H1 (cell line): ENCODE results near the gene SAFB2. TPM values are rescaled to one million over a fixed set of nuclear protein-coding genes. Genes with fewer than 3 reads are reported as not detected.

Source experiments
- CTCF ChIA-PET: fragments of 300-600 bp; sonication (Branson Sonifier 250); formaldehyde crosslinking; loops from one replicate; lab custom pipeline; 2021; ENCODE audit not compliant: partially characterized antibody; lab: Charles Lee
- POLR2A ChIA-PET: fragments of 300-600 bp; sonication (Branson Sonifier 250); formaldehyde crosslinking; loops from one replicate; lab custom pipeline; 2021; ENCODE audit warnings: inconsistent platforms; ENCODE audit not compliant: partially characterized antibody; lab: Charles Lee
- DNase-seq, 2 experiments: peaks; one replicate each; pipeline versions ENCODE4 v3.0.0 to v3.0.0-alpha.2; 2010 to 2022; ENCODE audit warnings: low spot score in 2 of 2, low read depth in 1 of 2, mixed read lengths in 1 of 2
- FAIRE-seq: peaks from 2 replicates; lab custom pipeline; 2011; peaks lifted over from hg19 to GRCh38; lab: Jason Lieb, UNC
- H2AFZ ChIP-seq: 2 replicates; pipeline ENCODE4 v1.8.1; 2012; ENCODE audit warnings: low read length, inconsistent platforms
- H2AK5ac ChIP-seq: 2 replicates; pipeline ENCODE4 v1.6.1; 2013; ENCODE audit warnings: low read depth, low read length
- H2BK120ac ChIP-seq: replicated peaks from 2 replicates; pipeline ENCODE3; 2013; ENCODE audit warnings: low read depth, low read length, inconsistent platforms
- H2BK12ac ChIP-seq: 2 replicates; pipeline ENCODE4 v1.6.1; 2013; ENCODE audit warnings: low read depth, low read length
- H2BK15ac ChIP-seq: 2 replicates; pipeline ENCODE4 v1.6.1; 2013; ENCODE audit warnings: low read length
- H2BK20ac ChIP-seq: 2 replicates; pipeline ENCODE4 v1.6.1; 2013; ENCODE audit warnings: low read length
- H2BK5ac ChIP-seq: 2 replicates; pipeline ENCODE4 v1.6.1; 2013; ENCODE audit warnings: low read depth, low read length
- H3K14ac ChIP-seq: 2 replicates; pipeline ENCODE4 v1.6.1; 2013; ENCODE audit warnings: inconsistent platforms; ENCODE audit not compliant: insufficient read length
- H3K18ac ChIP-seq: 2 replicates; pipeline ENCODE4 v1.6.1; 2013; ENCODE audit warnings: low read length; ENCODE audit errors: extremely low read depth
- H3K23ac ChIP-seq: 2 replicates; pipeline ENCODE4 v1.6.1; 2013; ENCODE audit warnings: inconsistent platforms; ENCODE audit not compliant: insufficient read length
- H3K23me2 ChIP-seq: 2 replicates; pipeline ENCODE4 v1.6.1; 2013; ENCODE audit warnings: low read depth, low read length
- H3K27ac ChIP-seq: 2 replicates; pipeline ENCODE4 v1.6.1; 2011; ENCODE audit warnings: low read depth, low read length, inconsistent platforms
- H3K27me3 ChIP-seq, 4 experiments: replicated peaks in 1 of 4; 1 replicate in 1 of 4; 2 replicates in 3 of 4; pipeline versions ENCODE4 v1.6.1 to v1.8.1; 2011 to 2013; ENCODE audit warnings: low read length in 3 of 4, mild to moderate bottlenecking in 3 of 4, inconsistent platforms in 2 of 4, mixed read lengths in 2 of 4, moderate library complexity in 1 of 4; ENCODE audit not compliant: control insufficient read depth in 3 of 4, insufficient read depth in 3 of 4; ENCODE audit errors: extremely low read depth in 1 of 4
- H3K36me3 ChIP-seq, 4 experiments: 2 replicates each; pipeline versions ENCODE4 v1.6.1 to v1.8.1; 2011 to 2013; ENCODE audit warnings: mild to moderate bottlenecking in 4 of 4, low read length in 3 of 4, moderate library complexity in 2 of 4, control low read depth in 1 of 4, inconsistent platforms in 1 of 4; ENCODE audit not compliant: insufficient read depth in 4 of 4, control insufficient read depth in 2 of 4
- H3K4ac ChIP-seq: replicated peaks from 2 replicates; pipeline ENCODE3; 2013; ENCODE audit warnings: low read length, low read depth, mixed read lengths, inconsistent platforms; ENCODE audit not compliant: insufficient read length
- H3K4me1 ChIP-seq, 4 experiments: replicated peaks in 1 of 4; 1 replicate in 1 of 4; 2 replicates in 3 of 4; pipeline versions ENCODE4 v1.6.1 to v1.8.1; 2011 to 2013; ENCODE audit warnings: low read length in 3 of 4, inconsistent platforms in 2 of 4, mixed read lengths in 1 of 4; ENCODE audit not compliant: insufficient read depth in 4 of 4, control insufficient read depth in 3 of 4
- H3K4me2 ChIP-seq, 2 experiments: 2 replicates each; pipeline versions ENCODE4 v1.6.1 to v1.8.1; 2011 to 2013; ENCODE audit warnings: low read depth in 2 of 2, low read length in 2 of 2, control low read depth in 1 of 2, inconsistent platforms in 1 of 2, mild to moderate bottlenecking in 1 of 2; ENCODE audit not compliant: insufficient read depth in 1 of 2
- H3K4me3 ChIP-seq, 4 experiments: fragments of 200-600, 300-600 bp in 1 of 4; sonication (generic), shearing (Covaris generic), sonication (Bioruptor Twin) in 1 of 4; 2 replicates each; pipeline versions ENCODE4 v1.5.1 to v1.8.1; 2011 to 2016; ENCODE audit warnings: low read length in 4 of 4, low read depth in 3 of 4, control low read depth in 2 of 4, inconsistent platforms in 2 of 4, mild to moderate bottlenecking in 2 of 4, mixed read lengths in 1 of 4, moderate library complexity in 1 of 4; ENCODE audit not compliant: insufficient read depth in 2 of 4; ENCODE audit errors: extremely low read depth in 1 of 4
- H3K56ac ChIP-seq: replicated peaks from 2 replicates; pipeline ENCODE3; 2013; ENCODE audit warnings: low read depth, mild to moderate bottlenecking, mixed read lengths, low read length, inconsistent platforms; ENCODE audit not compliant: insufficient read length
- H3K79me1 ChIP-seq: 2 replicates; pipeline ENCODE4 v1.6.1; 2013; ENCODE audit warnings: low read depth, low read length, control low read depth
- H3K79me2 ChIP-seq, 2 experiments: 2 replicates each; pipeline versions ENCODE4 v1.6.1 to v1.8.1; 2012 to 2013; ENCODE audit warnings: low read length in 2 of 2, mild to moderate bottlenecking in 2 of 2, inconsistent platforms in 1 of 2; ENCODE audit not compliant: insufficient read depth in 2 of 2, control insufficient read depth in 1 of 2
- H3K9ac ChIP-seq, 4 experiments: replicated peaks in 1 of 4; 1 replicate in 1 of 4; 2 replicates in 3 of 4; pipeline versions ENCODE4 v1.6.1 to v1.8.1; 2011 to 2013; ENCODE audit warnings: low read depth in 3 of 4, low read length in 3 of 4, control low read depth in 2 of 4, mild to moderate bottlenecking in 2 of 4, moderate library complexity in 2 of 4, inconsistent platforms in 1 of 4; ENCODE audit errors: extremely low read depth in 1 of 4
- H3K9me3 ChIP-seq, 2 experiments: 2 replicates each; pipeline versions ENCODE4 v1.6.1 to v1.8.1; 2012 to 2013; ENCODE audit warnings: mild to moderate bottlenecking in 2 of 2, moderate library complexity in 2 of 2, control low read depth in 1 of 2, inconsistent platforms in 1 of 2, low read depth in 1 of 2, low read length in 1 of 2, mixed read lengths in 1 of 2; ENCODE audit not compliant: insufficient read depth in 2 of 2
- H4K20me1 ChIP-seq, 2 experiments: replicated peaks in 1 of 2; 2 replicates each; pipeline versions ENCODE3 to v1.8.1; 2011 to 2013; ENCODE audit warnings: inconsistent platforms in 2 of 2, low read length in 2 of 2, mild to moderate bottlenecking in 1 of 2; ENCODE audit not compliant: insufficient read depth in 2 of 2, control insufficient read depth in 1 of 2
- H4K5ac ChIP-seq: 2 replicates; pipeline ENCODE4 v1.6.1; 2013; ENCODE audit warnings: low read length, low read depth, mixed read lengths, inconsistent platforms; ENCODE audit not compliant: insufficient read length
- H4K8ac ChIP-seq: 2 replicates; pipeline ENCODE4 v1.8.0; 2013; ENCODE audit warnings: mild to moderate bottlenecking, moderate library complexity, low read length, inconsistent platforms; ENCODE audit not compliant: insufficient read depth; ENCODE audit errors: extremely low read depth
- H4K91ac ChIP-seq: replicated peaks from 2 replicates; pipeline ENCODE3; 2013; ENCODE audit warnings: low read length, mixed read lengths, inconsistent platforms; ENCODE audit not compliant: insufficient read length
- ASH2L ChIP-seq: fragments of 200-600, 300-600 bp; sonication (generic); IDR thresholded peaks from one replicate; pipeline ENCODE4 v1.7.1; 2017; ENCODE audit warnings: low read length
- BACH1 ChIP-seq: IDR thresholded peaks from 2 replicates; pipeline ENCODE4 v1.6.1; 2012; ENCODE audit warnings: low read length, improper control_type of control experiment
- BRCA1 ChIP-seq: IDR thresholded peaks from 2 replicates; pipeline ENCODE4 v1.6.1; 2012; ENCODE audit warnings: low read depth, low read length, improper control_type of control experiment
- CBX8 ChIP-seq: fragments of 300-800, 300-1000 bp; sonication (generic); IDR thresholded peaks from 2 replicates; pipeline ENCODE4 v1.7.1; 2016; ENCODE audit warnings: low read depth, low read length, borderline replicate concordance
- EP300 ChIP-seq, 2 experiments: IDR thresholded peaks; 1 replicate in 1 of 2; 2 replicates in 1 of 2; pipeline ENCODE4 v1.6.1; 2011 to 2012; ENCODE audit warnings: low read depth in 2 of 2, low read length in 2 of 2, mild to moderate bottlenecking in 2 of 2, borderline replicate concordance in 1 of 2, inconsistent platforms in 1 of 2, moderate library complexity in 1 of 2
- KDM1A ChIP-seq: fragments of 200-600, 300-600 bp; sonication (generic); IDR thresholded peaks from 2 replicates; pipeline ENCODE4 v1.7.1; 2016; ENCODE audit warnings: mild to moderate bottlenecking, low read length, borderline replicate concordance
- RFX5 ChIP-seq: IDR thresholded peaks from 2 replicates; pipeline ENCODE4 v1.6.1; 2011; ENCODE audit warnings: low read depth, low read length, improper control_type of control experiment, borderline replicate concordance
- SIRT6 ChIP-seq: IDR thresholded peaks from one replicate; pipeline ENCODE4 v1.7.1; 2012; ENCODE audit warnings: low read length, inconsistent platforms
- TAF1 ChIP-seq: IDR thresholded peaks from 2 replicates; pipeline ENCODE4 v1.6.1; 2011; ENCODE audit warnings: mild to moderate bottlenecking, low read depth, low read length
- TAF7 ChIP-seq: optimal IDR thresholded peaks from 2 replicates; pipeline ENCODE3; 2011; ENCODE audit warnings: low read depth, mild to moderate bottlenecking, inconsistent platforms, low read length, moderate library complexity, borderline replicate concordance
- TCF12 ChIP-seq: IDR thresholded peaks from 2 replicates; pipeline ENCODE4 v1.6.1; 2011; ENCODE audit warnings: low read depth, mild to moderate bottlenecking, low read length
- WGBS, 2 experiments: shearing (Covaris generic) in 1 of 2; methylation state at CpG; one replicate each; pipeline versions ENCODE4 v1.1.6 to v1.1.7; 2013 to 2015; ENCODE audit warnings: low lambda C conversion rate in 2 of 2, mixed read lengths in 2 of 2, inconsistent platforms in 1 of 2, low coverage in 1 of 2, missing lambda C conversion rate in 1 of 2; ENCODE audit not compliant: insufficient replicate concordance in 2 of 2, insufficient coverage in 1 of 2, insufficient read length in 1 of 2; ENCODE audit errors: extremely low coverage in 1 of 2, missing lambda C conversion rate in 1 of 2; 5-methylcytosine and 5-hydroxymethylcytosine counted together
- polyA plus RNA-seq, 7 experiments: library from polyadenylated mRNA; depleted of rRNA in 3 of 7; stranded (reverse) in 5 of 7; unstranded in 2 of 7; fragments of >200 nt in 5 of 7; fragments of 200-250 nt in 2 of 7; gene quantifications; 1 replicate in 5 of 7; 2 replicates in 1 of 7; 4 replicates in 1 of 7; pipeline versions ENCODE4 v1.2.1 to v1.2.3, GENCODE V29; 2011 to 2013; ENCODE audit warnings: missing spikeins in 2 of 7, mixed read lengths in 2 of 7
- total RNA-seq: library from RNA; stranded (reverse); fragmentation: NEBNext Ultra II Directional; extraction: Animal tissue kit (Norgen Biotek cat#: 25700); gene quantifications from 2 replicates; pipeline ENCODE4 v1.2.1, GENCODE V29; 2021
- TF ChIP-seq, protein P1 (sequence below): IDR thresholded peaks from 2 replicates; pipeline ENCODE4 v1.6.1; 2012; ENCODE audit warnings: inconsistent platforms

The SAFB2 gene
- total and polyA plus RNA-seq, 2 of the 8 experiments (the other 6 are each of a cell fraction or from before 2014, with no cell fraction given): 14.8 to 63.8 TPM

DNA sequence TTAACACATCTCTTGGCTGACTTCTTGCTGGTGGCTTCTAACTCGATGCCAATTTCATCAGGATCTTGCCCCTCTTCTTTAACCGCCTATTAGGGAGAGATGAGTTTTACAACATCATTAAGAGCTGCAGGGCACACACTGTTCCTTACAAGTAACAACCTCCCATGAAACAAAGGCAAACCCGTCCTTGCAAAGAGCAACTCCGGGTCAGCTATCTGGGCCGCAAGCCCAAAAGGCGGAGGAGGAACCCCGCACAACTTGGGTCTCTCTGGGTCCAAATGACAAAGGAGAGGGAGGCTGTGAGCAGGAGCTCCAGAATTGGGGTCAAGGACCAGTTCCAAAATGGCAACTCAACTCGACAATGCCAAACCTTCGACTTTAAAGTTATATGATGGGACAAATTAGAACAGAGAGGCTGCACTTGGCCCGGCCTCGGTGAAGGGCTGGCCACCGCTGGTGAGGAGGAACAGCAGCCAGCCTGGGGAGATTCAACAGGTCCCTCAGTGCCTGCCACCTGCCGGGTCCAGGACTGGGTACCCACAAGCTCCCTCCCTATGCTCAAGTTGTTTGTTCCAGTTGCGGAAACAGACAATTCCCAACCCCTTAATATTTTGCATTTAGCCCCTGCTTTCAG is 1.1 kb downstream of the SAFB2 start:
- Histone ChIP-seq H3K27me3 (no peaks in the 10 kb centered on the region), H2BK12ac (no peak overlapping the region), H3K23me2 (peaks cover 11% of the 10 kb centered on the region), H3K27ac (no peak overlapping the region), H2BK15ac (no peak overlapping the region), H4K91ac (no peak overlapping the region), H3K4ac (no peak overlapping the region), H2BK20ac (no peak overlapping the region), H4K5ac (no peak overlapping the region), H3K4me1 (peaks cover 2 to 14% (median 6%) of the 10 kb centered on the region in 4 experiments; a peak in 4 of 7 replicates), H2AK5ac (no peak overlapping the region), H2BK5ac (no peak overlapping the region), H4K8ac (no peak overlapping the region), H2AFZ (no peak overlapping the region), H4K20me1 (peaks cover 9 to 20% of the 10 kb centered on the region in 2 experiments), H3K79me1 (peaks cover 17% of the 10 kb centered on the region), H3K56ac (no peak overlapping the region), H3K79me2 (peaks cover 50 to 86% of the 10 kb centered on the region in 2 experiments), H3K23ac (no peak overlapping the region), H3K4me3 (peak overlapping the region; percentile 88 to 100 (median 98)), H3K36me3 (peaks cover 6 to 47% (median 32%) of the 10 kb centered on the region in 4 experiments), H3K9ac (peak overlapping the region in 3 of 4 experiments; percentile 48 to 87 (median 51); a peak in 5 of 7 replicates), H2BK120ac (no peak overlapping the region), H3K14ac (no peak overlapping the region), H3K4me2 (peak overlapping the region; percentile 77 to 93), H3K18ac (no peak overlapping the region), H3K9me3 (no peaks in the 10 kb centered on the region)
- DNase-seq (no peak), FAIRE-seq (no peak)
- 70% methylated on average over 14 of the region's 14 CpGs; no CpG with 5 or more reads in 1 of the 2 experiments for WGBS, 2 experiments
- ChIA-PET CTCF (interaction anchor here (0.6 to 2.7 kb wide), 4 partner anchors 33 to 86 kb away, joined by 3 to 8 read pairs (median 4); partner anchors contain the start of gene RPL36), POLR2A (interaction anchor here (1.0 to 3.8 kb wide), 13 partner anchors 9 to 137 kb away, joined by 3 to 18 read pairs (median 4); partner anchors contain the start of genes CATSPERD and LONP1)
- no peak for TF ChIP-seq RFX5
- TF ChIP-seq BRCA1: no peak
- TF ChIP-seq TAF7: no peak
- TF ChIP-seq EP300 (IDR thresholded peaks at IDR 0.05; ENCODE audit: borderline replicate concordance in 1 of 2, low read depth in 2 of 2, low read length in 2 of 2): no peak
- TF ChIP-seq CBX8: no peak
- TF ChIP-seq BACH1: no peak
- no peak for TF ChIP-seq TCF12
- TF ChIP-seq KDM1A: no peak
- no peak for TF ChIP-seq TAF1
- TF ChIP-seq SIRT6: no peak
- TF ChIP-seq, protein P1, sequence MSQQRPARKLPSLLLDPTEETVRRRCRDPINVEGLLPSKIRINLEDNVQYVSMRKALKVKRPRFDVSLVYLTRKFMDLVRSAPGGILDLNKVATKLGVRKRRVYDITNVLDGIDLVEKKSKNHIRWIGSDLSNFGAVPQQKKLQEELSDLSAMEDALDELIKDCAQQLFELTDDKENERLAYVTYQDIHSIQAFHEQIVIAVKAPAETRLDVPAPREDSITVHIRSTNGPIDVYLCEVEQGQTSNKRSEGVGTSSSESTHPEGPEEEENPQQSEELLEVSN: no peak
- no peak for TF ChIP-seq ASH2L
